K562 treated with DMSO at 1 percent for 24 hours (cell line): ENCODE data around the gene RASSF9. TPM values are rescaled to one million over a fixed set of nuclear protein-coding genes. Genes with fewer than 3 reads are reported as not detected.

Experiments
- total RNA-seq: library from RNA; unstranded; fragments of 300-600 nt; gene quantifications from 2 replicates; pipeline ENCODE4 v1.2.3, GENCODE V29; 2022; ENCODE audit warnings: low read depth; ENCODE audit not compliant: insufficient read depth

The RASSF9 gene
- total RNA-seq: not detected in 2 replicates

GRCh38 chr12:85836197-85837090 lies at the start of gene RASSF9:
RASSF9 (minus strand) TSS chr12:85836409; CDS start chr12:85836201, 208 bp downstream.

DNA sequence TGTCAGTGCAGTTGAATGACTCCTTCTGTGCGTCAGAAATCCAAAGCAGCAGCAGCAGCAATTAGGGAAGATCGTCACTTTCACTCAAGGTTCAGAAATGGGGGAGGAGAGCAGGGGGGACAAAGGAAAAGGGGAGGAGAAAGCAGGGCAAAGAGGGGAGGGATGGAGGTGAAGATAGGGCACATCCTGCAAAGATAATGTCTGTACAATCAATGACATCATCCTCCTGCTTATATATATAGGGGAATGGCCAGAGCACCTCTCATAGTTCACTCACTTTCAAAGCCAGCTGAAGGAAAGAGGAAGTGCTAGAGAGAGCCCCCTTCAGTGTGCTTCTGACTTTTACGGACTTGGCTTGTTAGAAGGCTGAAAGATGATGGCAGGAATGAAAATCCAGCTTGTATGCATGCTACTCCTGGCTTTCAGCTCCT lies 37.8 kb upstream of the RASSF9 start, which contains the start of gene NTS:
Gene NTS, plus strand, starts transcription at position 265 of the 431 bp plus-strand sequence. Its CDS starts 109 bp downstream, at position 374.

Other genes with a start within 250 kb of the RASSF9 start
- gene NTS, start 37.9 kb upstream of the RASSF9 start, total RNA-seq: not detected in 2 replicates